GM19239 (cell line): ENCODE measurements around the gene ZNF182.
"Not testable (repeated sequence)": the region's sequence is repeated elsewhere in the genome, so short reads cannot be mapped to it uniquely, and the experiment has no call there.

ENCODE experiments used
- DNase-seq: peaks from one replicate; pipeline ENCODE4 v3.0.0; 2011; ENCODE audit warnings: low spot score; ENCODE audit not compliant: insufficient read length
- FAIRE-seq: peaks from 2 replicates; lab custom pipeline; 2011; peaks lifted over from hg19 to GRCh38; lab: Jason Lieb, UNC

ZNF182 gene

DNA sequence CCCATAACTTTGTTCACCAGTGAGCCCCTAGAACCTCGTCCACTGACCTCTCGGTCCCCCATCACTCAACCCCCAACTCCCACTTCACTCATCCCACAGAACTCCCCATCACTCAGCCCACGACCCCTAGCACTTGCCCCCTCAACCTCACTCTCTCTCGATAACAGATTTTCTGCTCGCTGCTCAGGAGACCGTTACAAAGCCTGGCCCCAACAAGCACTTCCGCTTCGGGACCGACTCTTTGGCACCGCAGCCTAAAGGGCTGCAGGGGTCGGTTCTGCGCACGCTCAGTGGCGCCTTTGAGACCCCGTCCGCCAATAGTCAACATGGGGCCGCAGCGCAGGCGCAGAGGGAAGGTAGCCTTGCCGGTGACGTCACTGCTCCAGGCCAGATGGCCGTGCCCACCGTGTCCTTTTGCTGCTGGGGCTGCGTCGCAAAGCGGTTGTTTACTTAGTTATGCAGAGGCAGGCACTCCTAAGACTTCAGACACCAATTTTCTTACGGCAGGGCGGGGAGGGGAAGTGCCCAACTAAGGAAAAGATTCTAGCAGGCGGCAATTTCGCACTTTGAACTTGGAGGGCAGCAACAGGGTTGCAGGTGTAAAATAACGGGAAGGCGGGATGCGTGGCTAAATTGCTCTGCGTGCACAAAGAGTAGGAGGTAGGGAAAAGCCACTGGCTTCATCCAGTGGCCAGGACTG, at the start of gene ZNF182:
Gene ZNF182 (minus strand): TSS at position 232 of the 700 bp plus-strand sequence. CDS start 1,380 bp downstream, outside the sequence.
- peak; percentile 96 for FAIRE-seq

DNA sequence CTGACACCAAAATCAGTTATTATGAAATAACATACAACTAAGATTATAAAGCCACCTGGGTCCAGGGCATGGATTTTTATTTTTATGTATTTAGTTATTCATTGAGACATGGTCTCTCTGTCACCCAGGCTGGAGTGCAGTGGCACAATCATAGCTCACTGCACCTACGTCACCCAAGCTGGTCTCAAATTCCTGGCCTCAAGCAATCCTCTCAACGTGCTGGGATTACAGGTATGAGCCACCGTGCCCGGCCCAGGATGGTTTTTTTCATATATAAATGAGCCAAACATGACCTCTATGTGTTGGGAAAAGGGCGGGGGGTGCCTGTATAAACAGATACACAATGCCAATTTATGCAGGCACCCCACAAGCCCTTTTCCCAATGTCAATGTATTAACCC, 43.1 kb upstream of the ZNF182 start:
- FAIRE-seq: no peak

More for the DNA sequence above, at the start of gene ZNF182:
- peak; percentile 77 for DNase-seq

DNA sequence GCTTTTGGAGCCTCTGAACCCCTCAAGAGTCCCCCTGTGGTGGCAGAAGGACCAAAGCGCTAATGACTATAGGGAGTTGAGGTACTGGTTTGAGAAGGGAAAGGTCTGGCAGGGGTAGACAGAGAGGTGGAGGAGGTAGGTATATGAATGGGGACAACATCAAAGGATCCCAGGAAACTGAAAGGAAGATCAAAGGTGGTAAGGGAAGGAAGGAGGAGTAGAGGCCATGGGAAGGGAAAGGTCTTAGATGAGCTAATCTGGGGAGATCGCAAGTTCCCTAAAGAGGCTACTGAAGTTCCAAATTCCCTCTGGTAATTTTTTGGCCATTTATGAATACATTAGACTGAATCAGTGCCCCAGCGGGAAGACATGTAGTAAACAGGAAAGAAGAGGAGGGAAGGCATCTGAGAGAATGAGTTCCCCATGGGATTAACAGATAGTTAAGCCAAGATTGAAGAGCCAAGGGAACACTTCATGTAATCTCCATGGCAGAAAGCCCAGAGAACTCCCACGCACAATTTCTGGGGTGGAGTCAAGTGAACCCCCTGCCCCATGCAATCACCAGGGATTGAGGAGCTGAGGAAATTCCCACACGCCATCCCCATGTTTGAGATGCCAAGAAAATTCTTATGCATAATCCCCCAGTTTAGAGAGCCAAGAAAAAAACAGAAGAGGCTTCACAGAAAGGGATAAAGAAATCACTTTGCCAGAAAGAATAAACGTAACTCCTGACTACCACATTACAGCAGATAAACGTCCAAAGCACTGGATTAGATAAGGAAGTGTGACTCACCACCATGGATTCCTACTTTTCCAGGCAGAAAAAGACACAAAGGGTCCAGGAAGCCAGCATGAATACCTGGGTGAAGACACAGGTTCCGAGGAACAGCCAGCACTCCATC, 41.9 kb upstream of the ZNF182 start:
- FAIRE-seq (peak; percentile 8), DNase-seq (no peak)

More for the DNA sequence above, 43.1 kb upstream of the ZNF182 start:
- DNase-seq: no peak

DNA sequence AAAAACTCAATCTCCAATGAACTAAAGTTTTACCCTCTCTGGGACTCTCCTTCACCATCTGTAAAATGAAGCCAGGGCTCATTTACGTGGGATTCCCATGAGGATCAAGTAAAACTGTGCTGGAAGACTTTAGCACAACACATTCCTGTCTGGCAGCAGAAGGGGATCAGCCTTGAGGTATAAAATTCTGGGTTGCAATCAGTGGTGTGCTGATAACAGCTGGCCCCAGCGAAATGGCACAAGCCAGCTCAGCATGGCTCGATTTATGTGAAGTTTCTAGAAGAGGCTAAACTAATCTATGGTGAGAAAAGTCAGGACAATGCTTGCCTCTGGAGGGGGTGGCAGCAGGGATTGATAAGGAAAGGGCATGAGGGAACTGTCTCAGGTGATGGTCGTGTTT, 39.3 kb upstream of the ZNF182 start:
- no peak for FAIRE-seq
- DNase-seq: no peak

DNA sequence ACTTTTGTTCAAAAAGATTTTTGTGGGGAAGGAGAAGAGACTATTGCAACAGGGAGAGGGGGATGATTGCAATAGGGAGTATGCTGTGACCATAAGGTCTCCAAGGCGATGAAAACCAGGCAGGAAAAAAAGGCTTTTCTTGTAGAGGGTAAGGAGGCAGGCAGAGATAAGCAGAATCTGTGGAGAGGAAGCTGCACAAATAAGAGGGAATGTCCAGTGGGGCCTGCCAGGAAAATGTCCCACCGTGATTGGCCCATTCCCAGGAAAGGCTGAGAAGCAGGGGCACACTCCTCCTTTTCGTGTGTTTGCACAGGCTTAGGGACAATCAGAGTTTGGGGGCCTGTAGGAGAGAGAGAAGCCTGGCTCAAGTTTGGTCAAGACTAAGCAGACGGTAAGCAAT, 32.1 kb upstream of the ZNF182 start:
- FAIRE-seq: no peak
- no peak for DNase-seq

DNA sequence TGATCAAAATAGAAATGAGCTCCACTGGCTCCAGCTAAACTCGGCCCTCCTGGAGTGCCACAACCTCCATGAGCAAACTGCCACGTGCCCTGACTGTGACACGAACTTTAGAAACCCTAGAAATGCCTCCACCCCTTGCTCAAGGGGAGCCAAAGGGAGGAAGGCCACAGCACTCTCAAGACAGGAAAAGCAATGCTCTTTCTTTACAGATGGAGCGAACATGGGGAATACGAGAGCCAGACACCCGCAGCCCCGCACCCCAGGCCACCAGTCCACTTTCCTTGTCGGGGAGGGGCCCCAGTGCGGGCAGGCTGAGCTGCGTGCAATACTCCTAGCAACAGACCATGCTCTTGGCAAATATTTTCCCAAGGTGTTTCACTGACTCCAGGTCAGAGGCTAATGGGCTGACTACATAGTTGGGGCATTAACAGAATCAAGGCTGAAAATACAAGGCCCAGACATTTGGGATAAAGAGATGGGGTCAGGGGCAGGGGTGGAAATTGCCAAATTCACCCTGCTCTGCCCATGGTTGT, 26.9 kb upstream of the ZNF182 start:
- FAIRE-seq, DNase-seq: not testable (repeated sequence)

DNA sequence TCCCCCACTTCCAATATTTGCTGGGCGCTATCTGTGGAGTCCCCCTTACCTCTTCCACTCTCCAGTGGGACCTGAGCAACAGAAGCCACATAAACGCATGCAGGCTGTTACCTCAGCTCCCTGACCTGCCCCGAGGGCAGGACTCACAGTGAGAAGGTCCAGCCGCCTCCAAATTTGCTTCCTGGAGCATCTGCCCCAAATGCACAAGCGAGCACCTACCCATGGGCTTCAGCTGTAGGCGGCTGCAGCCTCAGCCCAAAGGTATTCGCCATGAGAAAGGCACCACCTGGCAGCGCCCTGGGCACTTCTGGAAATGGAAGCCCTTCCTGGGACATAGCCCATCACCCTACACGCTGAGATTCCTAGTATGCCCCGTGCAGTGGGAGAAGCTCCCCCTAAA, 26.4 kb upstream of the ZNF182 start:
- no peak for DNase-seq
- no peak for FAIRE-seq

DNA sequence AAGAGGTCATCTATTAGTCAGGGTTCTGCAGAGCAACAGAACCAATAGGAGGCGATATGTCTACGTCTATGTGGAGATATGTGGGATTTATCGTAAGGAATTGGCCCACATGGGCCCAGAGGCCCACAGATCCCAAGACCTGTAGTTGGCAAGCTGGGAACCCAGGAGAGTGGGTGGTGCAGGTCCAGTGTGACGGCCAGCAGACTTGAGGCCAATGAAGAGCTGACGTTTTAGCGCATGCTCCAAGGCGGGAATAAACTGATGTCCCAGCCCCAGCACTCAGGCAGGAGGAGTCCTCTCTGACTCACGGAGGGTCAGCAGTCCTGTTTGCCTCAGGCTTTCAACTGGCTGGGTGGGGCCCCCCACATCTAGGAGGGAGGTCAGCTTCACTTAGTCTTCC, 24.3 kb upstream of the ZNF182 start:
- FAIRE-seq (no peak), DNase-seq (no peak)

DNA sequence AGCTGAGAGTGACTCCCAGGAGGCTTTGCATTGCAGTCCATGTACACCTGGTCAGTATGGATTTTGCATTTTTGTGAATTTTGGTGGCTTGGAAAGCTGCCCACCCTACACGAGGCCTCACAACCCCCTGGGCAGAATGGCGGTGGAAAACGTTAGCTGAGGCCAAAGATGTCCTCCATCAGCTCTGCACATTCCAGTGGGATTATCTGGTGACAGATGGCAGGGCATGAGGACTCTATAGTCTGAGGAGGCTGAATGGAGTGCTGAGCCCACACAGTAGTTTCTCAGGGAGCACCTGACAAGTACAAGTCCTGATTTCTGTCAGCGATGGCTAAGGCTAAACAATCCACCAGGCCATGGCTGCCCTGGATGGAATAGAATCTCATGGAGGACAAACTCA, 23.8 kb upstream of the ZNF182 start:
- not testable (repeated sequence) for FAIRE-seq, DNase-seq

DNA sequence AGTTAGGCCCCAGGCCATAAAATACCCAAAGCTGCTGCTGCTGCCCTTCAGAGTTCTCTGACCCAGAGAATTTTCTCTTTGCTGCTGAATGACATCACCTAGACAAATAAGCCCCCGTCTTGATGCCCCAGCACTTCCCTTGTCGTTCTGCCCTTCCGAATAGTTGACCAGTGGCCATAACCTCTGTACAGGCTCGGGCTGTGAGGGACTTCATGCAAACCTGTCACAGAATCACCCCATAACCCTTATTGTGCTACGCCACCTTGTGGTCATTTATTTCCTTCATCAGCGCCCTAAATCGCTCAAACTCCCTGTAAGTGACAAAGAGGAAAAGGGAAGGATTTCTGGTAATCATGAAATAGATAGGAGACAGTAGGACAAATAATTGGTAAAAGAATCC, 21.8 kb upstream of the ZNF182 start:
- DNase-seq (no peak), FAIRE-seq (peak; percentile 99)

DNA sequence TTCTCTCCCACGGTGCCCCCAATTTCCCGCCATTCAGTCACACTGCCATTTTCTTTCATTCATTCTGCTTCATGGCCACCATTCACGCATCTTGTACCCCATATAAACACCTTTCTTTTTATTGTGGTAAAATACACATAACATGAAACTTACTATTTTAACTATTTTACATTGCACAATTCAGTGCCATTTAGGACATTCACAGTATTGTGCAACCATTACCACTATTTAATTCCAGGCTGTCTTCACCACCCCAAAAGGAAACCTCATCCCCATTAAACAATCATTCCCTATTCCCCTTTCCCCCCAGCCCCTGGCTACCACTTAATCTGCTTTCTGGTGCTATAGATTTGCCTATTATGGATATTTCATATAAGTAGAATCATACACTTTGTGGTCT, 18.9 kb upstream of the ZNF182 start:
- FAIRE-seq (no peak), DNase-seq (no peak)

DNA sequence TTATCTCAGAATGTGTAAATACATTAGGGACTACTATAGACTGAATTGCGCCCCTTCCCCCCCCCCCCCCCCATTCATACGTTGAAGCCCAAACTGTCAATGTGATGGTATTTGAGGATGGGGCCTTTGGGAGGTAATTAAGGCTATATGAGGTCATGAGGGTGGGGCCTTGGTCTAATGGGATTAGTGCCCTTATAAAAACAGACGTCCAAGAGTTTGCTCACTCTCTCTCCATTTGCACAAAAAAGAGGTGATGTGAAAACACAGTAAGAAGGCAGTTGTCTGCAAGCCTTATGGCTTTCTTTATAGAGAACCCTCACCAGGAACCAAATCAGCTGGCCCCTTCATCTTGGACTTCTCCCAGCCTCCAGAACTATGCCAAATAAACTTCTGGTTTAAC, 18.3 kb upstream of the ZNF182 start:
- no peak for FAIRE-seq

DNA sequence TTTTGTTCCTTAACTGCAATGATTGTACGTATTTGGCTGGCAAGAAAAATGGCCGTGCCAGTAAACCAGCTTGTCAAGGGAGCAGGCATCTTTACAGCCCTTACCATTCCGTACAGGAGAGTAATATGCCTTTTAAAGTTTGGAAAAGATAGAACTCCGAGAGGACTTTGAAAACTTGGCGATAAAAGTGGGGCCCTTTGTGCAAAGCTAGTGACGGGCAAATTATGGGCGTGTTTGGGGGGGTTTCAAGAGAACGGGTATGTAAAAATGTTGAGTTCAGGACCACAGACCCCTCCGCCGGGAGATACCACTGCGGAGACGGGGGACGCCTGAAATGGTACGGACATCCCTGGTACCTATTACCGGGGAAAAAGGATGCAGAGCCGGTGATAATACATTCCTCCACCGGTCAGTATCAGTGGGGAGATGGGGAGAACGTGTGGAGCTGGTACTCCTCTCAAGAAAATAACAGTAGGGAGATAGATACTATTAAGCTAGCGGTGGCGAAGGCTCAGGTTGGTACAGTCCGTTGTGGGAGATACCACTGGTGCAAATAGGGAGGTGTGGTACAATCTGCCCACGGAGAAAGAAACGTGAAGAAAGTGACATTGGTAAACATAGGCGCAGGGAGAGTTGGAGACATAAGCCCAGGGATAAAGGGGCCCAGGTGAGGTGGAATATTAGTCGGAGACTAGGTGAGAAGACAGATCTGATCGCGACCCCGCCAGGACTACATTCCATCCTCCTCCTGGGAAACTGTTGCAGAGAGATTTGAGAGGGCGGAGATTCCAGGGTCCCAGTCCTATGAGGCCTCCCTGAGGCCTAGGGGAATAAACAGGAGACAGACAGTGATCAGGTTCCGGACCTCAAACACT, 17.5 kb upstream of the ZNF182 start:
- peak; percentile 99 for FAIRE-seq
- peak; percentile 20 for DNase-seq

More for the DNA sequence above, 18.3 kb upstream of the ZNF182 start:
- DNase-seq: no peak

DNA sequence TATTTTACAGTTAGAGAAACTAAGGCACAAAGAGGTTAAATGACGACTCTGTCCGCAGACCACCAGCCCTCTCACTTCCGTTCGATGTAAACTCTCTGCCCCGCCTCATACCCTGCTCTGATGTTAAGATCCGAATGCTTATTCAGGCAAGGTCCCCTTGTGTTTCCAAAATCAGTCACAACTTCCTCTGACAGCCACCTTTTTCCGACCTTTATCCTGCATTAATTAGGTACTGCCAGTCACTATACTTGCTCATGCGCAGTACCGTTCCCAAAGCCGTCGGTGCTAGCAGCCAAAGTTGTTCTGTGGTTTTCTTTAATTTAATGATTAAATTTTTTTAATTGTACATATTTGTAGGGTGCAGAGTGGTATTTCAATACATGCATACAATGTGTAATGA, 16.7 kb upstream of the ZNF182 start:
- peak; percentile 89 for FAIRE-seq
- not testable (repeated sequence) for DNase-seq

DNA sequence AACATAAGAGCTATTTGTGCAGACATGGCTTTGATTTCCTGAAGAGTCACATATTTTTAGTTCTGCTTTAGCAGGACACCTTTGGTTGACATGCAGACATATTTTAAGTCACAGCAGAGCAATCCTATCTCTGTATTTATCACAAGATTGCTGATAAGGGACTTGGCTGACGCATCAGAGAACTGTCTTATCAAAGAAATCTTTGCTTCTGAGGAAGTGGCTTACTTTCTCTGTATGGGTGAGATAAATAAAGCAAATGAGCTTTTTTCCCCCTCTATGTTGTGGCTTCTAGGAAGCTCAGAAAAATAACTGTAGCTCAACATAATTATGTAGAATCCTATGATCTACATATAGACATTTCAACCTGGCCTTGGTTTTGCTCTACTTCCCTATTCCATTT, 16.1 kb upstream of the ZNF182 start:
- not testable (repeated sequence) for DNase-seq
- FAIRE-seq: peak; percentile 79

DNA sequence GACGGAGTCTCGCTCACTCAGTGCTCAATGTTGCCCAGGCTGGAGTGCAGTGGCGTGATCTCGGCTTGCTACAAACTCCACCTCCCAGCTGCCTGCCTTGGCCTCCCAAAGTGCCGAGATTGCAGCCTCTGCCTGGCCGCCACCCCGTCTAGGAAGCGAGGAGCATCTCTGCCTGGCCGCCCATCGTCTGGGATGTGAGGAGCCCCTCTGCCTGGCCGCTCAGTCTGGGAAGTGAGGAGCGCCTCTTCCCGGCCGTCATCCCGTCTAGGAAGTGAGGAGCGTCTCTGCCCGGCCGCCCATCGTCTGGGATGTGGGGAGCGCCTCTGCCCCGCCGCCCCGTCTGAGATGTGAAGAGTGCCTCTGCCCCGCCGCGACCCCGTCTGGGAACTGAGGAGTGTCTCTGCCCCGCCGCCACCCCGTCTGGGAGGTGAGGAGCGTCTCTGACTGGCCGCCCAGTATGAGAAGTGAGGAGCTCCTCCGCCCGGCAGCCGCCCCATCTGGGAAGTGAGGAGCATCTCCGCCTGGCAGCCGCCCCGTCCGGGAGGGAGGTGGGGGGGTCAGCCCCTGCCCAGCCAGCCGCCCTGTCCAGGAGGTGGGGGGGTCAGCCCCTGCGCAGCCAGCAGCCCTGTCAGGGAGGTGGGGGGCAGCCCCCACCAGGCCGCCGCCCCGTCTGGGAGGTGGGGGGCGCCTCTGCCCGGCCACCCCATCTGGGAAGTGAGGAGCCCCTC, 13.0 kb upstream of the ZNF182 start:
- DNase-seq, FAIRE-seq: not testable (repeated sequence)

DNA sequence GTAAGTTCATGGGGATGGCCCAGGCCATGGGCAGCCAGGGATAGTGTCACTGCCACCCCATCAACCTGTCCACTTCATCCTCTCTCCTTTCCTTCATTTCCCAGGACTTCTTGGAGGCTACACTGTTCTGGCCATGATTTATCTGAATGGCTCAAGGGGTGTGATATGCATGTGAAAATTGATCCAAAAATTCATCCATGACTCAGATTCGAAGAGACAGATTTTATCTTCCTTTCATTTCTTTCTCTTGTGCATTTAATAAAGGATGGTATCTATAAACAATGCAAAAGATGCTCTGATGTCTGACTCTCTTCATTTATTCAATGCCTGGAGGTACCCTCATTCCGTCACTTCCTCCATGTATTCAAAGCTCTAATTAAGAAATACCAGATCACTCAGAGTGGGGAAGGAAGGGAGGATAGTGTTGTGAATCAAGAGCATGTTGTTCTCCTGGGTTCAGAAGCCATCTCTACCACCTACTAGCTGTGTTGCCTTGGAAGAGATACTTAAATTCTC, 5.7 kb upstream of the ZNF182 start:
- not testable (repeated sequence) for DNase-seq, FAIRE-seq

DNA sequence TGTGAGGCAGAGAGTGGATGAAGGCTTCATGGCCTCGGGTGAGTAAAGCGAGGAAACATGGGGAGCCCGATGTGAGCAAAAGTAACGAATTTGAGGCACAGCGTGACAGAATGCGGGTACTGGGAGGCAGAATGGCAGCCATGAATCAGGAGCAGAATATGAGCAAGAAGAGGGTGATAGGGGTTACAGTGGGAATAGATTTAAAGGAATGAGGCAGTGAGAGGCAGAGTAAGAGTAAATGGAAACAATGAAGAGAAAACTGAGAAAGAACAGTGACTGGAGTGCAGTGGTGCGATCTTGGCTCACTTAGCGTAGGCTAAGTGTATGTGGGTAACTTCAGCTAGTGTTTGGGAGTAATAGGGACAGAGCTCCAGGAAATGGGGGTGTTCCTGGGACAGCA, 2.9 kb upstream of the ZNF182 start, which contains the start of gene SPACA5:
Gene SPACA5 (plus strand): TSS at position 301 of the 400 bp plus-strand sequence. CDS start 815 bp downstream, outside the sequence.
- FAIRE-seq, DNase-seq: not testable (repeated sequence)

DNA sequence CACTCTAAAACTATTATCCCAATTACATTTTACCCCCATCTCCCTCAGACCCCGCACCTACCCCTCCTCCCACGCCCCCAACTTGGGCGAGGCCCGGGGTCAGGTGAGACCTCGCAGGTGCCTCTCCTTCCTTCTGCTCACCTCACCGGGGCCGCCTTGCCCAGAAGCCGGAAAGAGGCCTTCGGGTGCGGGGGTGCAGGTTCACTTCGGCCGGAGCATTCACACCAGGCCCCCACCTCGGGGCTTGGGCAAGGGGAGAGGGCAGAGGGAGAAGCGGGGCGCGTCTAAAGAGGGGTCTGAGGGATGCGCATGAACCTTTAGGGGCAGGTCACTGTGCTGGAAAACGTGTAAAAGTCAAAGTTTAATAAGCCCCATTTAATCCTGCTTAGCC, 427 bp downstream of the ZNF182 start:
- FAIRE-seq: no peak
- DNase-seq: no peak
